HG02610 (cell line): ENCODE data around the gene P2RY12.

ENCODE experiments used
- ATAC-seq: cut with Tn5 transposase; IDR thresholded peaks from one replicate; pipeline ENCODE4 v1.9.1; 2021; ENCODE audit warnings: mild to moderate bottlenecking, moderate library complexity; ENCODE audit not compliant: unreplicated experiment

Gene P2RY12

GRCh38 chr3:151350656-151351055 is 33.9 kb downstream of the P2RY12 start:
- no peak for ATAC-seq

- no peak for ATAC-seq
These were observed 37.1 kb downstream of the P2RY12 start for GRCh38 chr3:151347432-151347831.

GRCh38 chr3:151346292-151346691 is 38.3 kb downstream of the P2RY12 start:
- ATAC-seq = no peak

GRCh38 chr3:151345859-151346258 is 38.7 kb downstream of the P2RY12 start:
- ATAC-seq = no peak

- no peak for ATAC-seq
These were observed 52.9 kb downstream of the P2RY12 start for GRCh38 chr3:151331696-151332095.

- no peak for ATAC-seq
These were observed 53.7 kb downstream of the P2RY12 start for GRCh38 chr3:151330899-151331298.

- ATAC-seq = no peak
These were observed 54.2 kb downstream of the P2RY12 start for GRCh38 chr3:151330379-151330778.

DNA sequence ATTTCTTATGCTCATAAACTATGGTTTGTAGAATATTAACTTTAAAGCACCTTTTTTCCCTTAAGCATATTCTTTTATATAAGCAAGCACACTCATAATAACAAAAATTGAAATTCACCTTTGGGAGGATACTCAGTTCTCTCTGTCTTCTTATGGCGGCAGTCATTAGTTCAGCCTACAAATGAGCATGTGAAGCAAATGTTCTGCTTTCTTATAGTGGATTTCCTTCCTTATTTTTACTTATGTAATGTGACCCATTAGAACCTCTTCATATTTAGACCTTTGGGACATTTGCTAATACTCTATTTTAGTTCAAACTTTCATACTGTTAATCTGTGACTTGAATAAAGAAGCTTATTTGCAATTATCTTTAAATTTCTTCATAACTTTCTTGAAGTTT is 55.2 kb downstream of the P2RY12 start, which contains the start of gene P2RY13:
Gene P2RY13, minus strand, starts transcription at position 187 of the 400 bp plus-strand sequence. Its CDS starts 21 bp downstream, at position 166.
- no peak for ATAC-seq

DNA sequence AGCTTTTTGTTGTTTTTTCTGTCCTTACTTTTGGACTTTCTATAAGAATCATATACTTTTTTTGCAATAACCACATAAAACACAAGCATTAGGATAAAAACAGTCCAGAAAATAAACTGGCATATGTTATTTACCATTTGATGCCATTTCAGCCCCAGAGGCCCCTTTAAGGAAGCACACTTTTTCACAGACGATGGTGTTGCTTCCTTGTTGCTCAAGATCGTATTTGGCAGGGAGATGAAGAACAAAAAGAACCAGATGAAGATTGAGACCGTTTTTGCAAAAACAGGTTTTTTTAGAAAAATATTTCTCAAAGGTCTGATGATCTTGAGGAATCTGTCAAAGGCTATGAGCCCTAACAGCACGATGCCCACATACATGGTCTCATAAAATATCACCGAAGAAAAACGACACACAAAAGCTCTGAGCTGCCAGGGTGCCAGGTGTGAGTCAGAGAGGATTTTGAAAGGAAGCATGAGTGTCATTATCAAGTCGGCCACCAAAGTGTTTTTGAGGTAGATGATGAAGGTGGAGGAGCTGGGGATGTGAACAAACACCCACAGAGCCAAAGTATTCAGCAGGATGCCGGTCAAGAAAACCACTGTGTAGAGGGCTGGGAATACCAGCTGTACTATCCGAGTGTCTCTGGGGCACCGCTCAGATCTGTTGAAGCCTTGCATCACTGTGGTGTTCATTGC is 56.1 kb downstream of the P2RY12 start:
- no peak for ATAC-seq

GRCh38 chr3:151327571-151328198 is 56.9 kb downstream of the P2RY12 start:
- ATAC-seq = no peak

- no peak for ATAC-seq
These were observed 62.0 kb downstream of the P2RY12 start for GRCh38 chr3:151322511-151322910.

DNA sequence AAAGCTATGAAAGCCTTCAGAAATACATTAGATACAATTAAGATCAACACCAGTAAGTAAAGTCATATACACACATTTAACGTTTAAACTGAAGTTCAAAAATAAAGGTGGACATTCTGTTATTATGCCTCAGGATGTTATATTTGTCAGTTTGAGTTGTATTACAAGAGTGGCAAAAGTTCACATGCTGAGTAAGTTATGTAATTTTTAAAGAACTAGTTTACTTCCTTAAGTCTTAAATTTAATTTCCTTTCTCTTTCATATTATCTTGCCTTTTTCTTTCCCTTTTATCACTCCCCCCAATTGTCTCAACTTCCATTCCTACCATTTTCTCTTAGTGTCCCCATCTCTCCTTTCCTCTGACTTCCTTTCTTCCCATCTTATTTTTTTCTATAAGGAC is 63.0 kb downstream of the P2RY12 start:
- ATAC-seq = no peak

- ATAC-seq = no peak
These were observed 64.4 kb downstream of the P2RY12 start for GRCh38 chr3:151320131-151320530.

- ATAC-seq = no peak
These were observed 64.9 kb downstream of the P2RY12 start for GRCh38 chr3:151319628-151320027.

DNA sequence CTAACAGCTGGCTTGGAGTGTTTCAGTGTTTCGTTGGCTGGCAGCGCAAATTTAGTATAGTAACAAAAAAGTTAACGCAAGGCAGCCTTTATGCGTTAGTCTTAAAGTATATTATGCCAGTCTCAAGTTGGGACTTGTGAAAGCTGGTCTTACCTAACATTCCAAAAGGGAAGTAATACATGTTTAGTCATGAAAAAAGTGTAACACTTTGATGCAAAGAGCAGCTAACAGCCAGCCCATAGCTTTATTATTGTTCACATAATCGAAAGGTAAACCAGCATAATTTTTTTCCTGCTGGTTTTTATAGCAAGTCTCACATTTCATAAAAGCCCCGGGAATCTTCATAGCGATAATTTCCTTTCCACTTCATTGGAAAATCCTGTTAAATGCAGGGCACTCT is 65.6 kb downstream of the P2RY12 start:
- no peak for ATAC-seq

DNA sequence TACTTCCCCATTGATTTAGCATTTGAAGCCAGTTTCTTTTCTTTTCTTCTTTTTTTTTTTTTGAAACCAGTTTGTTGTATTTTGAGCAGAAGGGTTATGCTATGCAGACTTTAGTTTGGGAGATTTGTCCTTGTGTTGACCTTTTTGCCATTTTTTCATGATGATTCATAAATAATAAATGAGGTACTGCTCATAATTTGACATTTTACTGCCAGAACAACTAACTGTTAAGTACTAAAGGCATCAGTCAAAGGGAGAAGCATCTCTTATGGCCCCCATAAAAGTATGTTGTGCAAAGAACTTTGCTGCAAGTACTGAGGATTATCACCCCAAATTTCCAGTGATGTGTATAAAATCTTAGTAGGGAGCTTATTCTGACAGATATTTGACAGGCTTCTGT is 66.2 kb downstream of the P2RY12 start:
- no peak for ATAC-seq

- peak; percentile 42 for ATAC-seq
These were observed 68.1 kb downstream of the P2RY12 start, which contains the start of gene GPR87 for GRCh38 chr3:151316267-151316991. Gene GPR87 (minus strand): TSS chr3:151316820. CDS start chr3:151300100, 16,720 bp downstream.

- ATAC-seq = no peak
These were observed 68.7 kb downstream of the P2RY12 start for GRCh38 chr3:151315846-151316245.

GRCh38 chr3:151315136-151315535 is 69.4 kb downstream of the P2RY12 start:
- ATAC-seq = no peak

GRCh38 chr3:151314593-151314992 is 70.0 kb downstream of the P2RY12 start:
- ATAC-seq = no peak

DNA sequence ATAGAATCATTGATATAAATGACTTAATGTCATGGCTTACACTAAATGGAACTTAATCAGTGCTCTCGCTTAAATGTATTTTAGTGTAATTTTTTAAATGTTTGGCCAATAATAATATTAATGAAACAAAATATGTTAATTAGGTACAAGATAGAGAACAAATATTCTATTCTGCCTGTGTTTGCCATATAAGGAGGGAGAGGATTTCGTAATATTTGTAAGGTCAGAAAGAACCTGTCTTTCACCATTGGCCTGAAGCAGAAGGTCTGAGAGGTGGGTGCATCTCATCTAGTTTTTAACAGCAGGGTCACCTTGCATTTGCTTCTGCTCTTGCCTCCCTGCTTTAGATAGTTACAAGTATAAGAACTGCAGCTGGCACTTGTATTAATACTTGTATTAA is 70.4 kb downstream of the P2RY12 start:
- no peak for ATAC-seq

- no peak for ATAC-seq
These were observed 71.6 kb downstream of the P2RY12 start for GRCh38 chr3:151312972-151313371.
